HepG2 (cell line): ENCODE data around the gene CREG1. TPM values are rescaled to one million over a fixed set of nuclear protein-coding genes. Genes with fewer than 3 reads are reported as not detected.
"Not testable (repeated sequence)": the region's sequence is repeated elsewhere in the genome, so short reads cannot be mapped to it uniquely, and the experiment has no call there.

Experiments used
- ATAC-seq: fragments of 200-7000 bp; cut with Tn5 transposase; 3 replicates; pipeline ENCODE4 v1.9.1; 2020; ENCODE audit warnings: mild to moderate bottlenecking, moderate library complexity
- BruUV-seq: library from RNA; stranded (reverse); fragments of 400-500 nt; replicated peaks from 2 replicates; lab custom pipeline; 2021; lab: Mats Ljungman, UMichigan
- CTCF ChIA-PET: fragments of 300-600 bp; formaldehyde crosslinking; extraction: SDS; loops from one replicate; lab custom pipeline; 2021; ENCODE audit warnings: low total read pairs, inconsistent platforms, low intra/inter-chr PET ratio; lab: Yijun Ruan, JAX
- POLR2A ChIA-PET: fragments of 350-600 bp; sonication (Branson Sonifier 250); formaldehyde crosslinking; loops from one replicate; lab custom pipeline; 2020; ENCODE audit warnings: antibody characterized with exemption, inconsistent platforms; lab: Yijun Ruan, JAX
- DNase-seq: peaks from one replicate; pipeline ENCODE4 v3.0.0-alpha.2; 2015; ENCODE audit warnings: low spot score
- FAIRE-seq: peaks from 3 replicates; lab custom pipeline; 2011; peaks lifted over from hg19 to GRCh38; lab: Jason Lieb, UNC
- H2AFZ ChIP-seq: one replicate; pipeline ENCODE4 v1.6.1; 2011; ENCODE audit warnings: low read length, inconsistent platforms
- H3K27ac ChIP-seq: fragments of 300-600 bp; 3 replicates; pipeline ENCODE4 v1.8.0; 2011; ENCODE audit warnings: mixed run types, mild to moderate bottlenecking, mixed read lengths, low read length, inconsistent platforms; ENCODE audit not compliant: insufficient read depth; ENCODE audit errors: extremely low read length
- H3K27me3 ChIP-seq, 2 experiments: fragments of 200-600 bp in 1 of 2; 2 replicates in 1 of 2; 3 replicates in 1 of 2; pipeline versions ENCODE4 v1.6.0 to v1.8.0; 2011; ENCODE audit warnings: low read length in 2 of 2, mild to moderate bottlenecking in 2 of 2, moderate library complexity in 2 of 2, inconsistent platforms in 1 of 2; ENCODE audit not compliant: insufficient read depth in 2 of 2, control insufficient read depth in 1 of 2
- H3K36me3 ChIP-seq, 2 experiments: fragments of 200-600 bp in 1 of 2; replicated peaks in 1 of 2; 2 replicates in 1 of 2; 3 replicates in 1 of 2; pipeline versions ENCODE4 v1.5.1 to v1.8.0; 2011; ENCODE audit warnings: low read length in 2 of 2, inconsistent platforms in 1 of 2; ENCODE audit not compliant: insufficient read depth in 2 of 2, control insufficient read depth in 1 of 2
- H3K4me1 ChIP-seq: 2 replicates; pipeline ENCODE4 v1.5.1; 2012; ENCODE audit warnings: low read length, inconsistent platforms; ENCODE audit not compliant: insufficient read depth
- H3K4me2 ChIP-seq: 2 replicates; pipeline ENCODE4 v1.6.0; 2011; ENCODE audit warnings: low read depth, low read length, inconsistent platforms
- H3K4me3 ChIP-seq, 3 experiments: fragments of 200-600 bp in 1 of 3; sonication (generic), shearing (Covaris generic) in 1 of 3; replicated peaks in 1 of 3; 2 replicates each; pipeline ENCODE4 v1.5.1; 2011 to 2016; ENCODE audit warnings: low read length in 3 of 3, inconsistent platforms in 2 of 3, low read depth in 2 of 3, mild to moderate bottlenecking in 2 of 3, control low read depth in 1 of 3, mixed read lengths in 1 of 3; ENCODE audit not compliant: insufficient read depth in 1 of 3
- H3K79me2 ChIP-seq: one replicate; pipeline ENCODE4 v1.6.1; 2011; ENCODE audit warnings: low read length, inconsistent platforms; ENCODE audit not compliant: insufficient read depth
- H3K9ac ChIP-seq: 2 replicates; pipeline ENCODE4 v1.6.0; 2011; ENCODE audit warnings: mild to moderate bottlenecking, low read depth, low read length, inconsistent platforms; ENCODE audit not compliant: insufficient read depth
- H3K9me3 ChIP-seq: 2 replicates; pipeline ENCODE4 v1.5.1; 2012; ENCODE audit warnings: mild to moderate bottlenecking, low read length
- H4K20me1 ChIP-seq: 2 replicates; pipeline ENCODE4 v1.6.0; 2011; ENCODE audit warnings: inconsistent platforms, mild to moderate bottlenecking, low read length, moderate library complexity; ENCODE audit not compliant: insufficient read depth
- ETV6 ChIP-seq: sonication (generic); formaldehyde crosslinking; conservative IDR thresholded peaks from 2 replicates; pipeline ENCODE4 v1.4.0; 2020; ENCODE audit warnings: missing genetic modification reagents
- SMAD3 ChIP-seq: sonication (generic); formaldehyde crosslinking; IDR thresholded peaks from 2 replicates; pipeline ENCODE4 v1.4.0; 2020; ENCODE audit warnings: missing genetic modification reagents
- SNRNP70 ChIP-seq: fragments of 200-400 bp; formaldehyde crosslinking; IDR thresholded peaks from 2 replicates; pipeline ENCODE4 v1.6.1; 2017; ENCODE audit warnings: mild to moderate bottlenecking, low read depth, low read length, moderate library complexity
- SP5 ChIP-seq: IDR thresholded peaks from 2 replicates; pipeline ENCODE4 v1.6.1; 2016; ENCODE audit warnings: low read depth, borderline replicate concordance
- ZBTB20 ChIP-seq: sonication (generic); formaldehyde crosslinking; IDR thresholded peaks from 2 replicates; pipeline ENCODE4 v1.8.1; 2023; ENCODE audit warnings: missing genetic modification reagents, low read depth, mild to moderate bottlenecking, borderline replicate concordance
- ZNF292 ChIP-seq: sonication (generic); formaldehyde crosslinking; IDR thresholded peaks from 2 replicates; pipeline ENCODE4 v1.8.1; 2022; ENCODE audit warnings: mild to moderate bottlenecking, low read depth, missing genetic modification reagents, borderline replicate concordance
- ZNF326 ChIP-seq: sonication (generic); formaldehyde crosslinking; IDR thresholded peaks from 2 replicates; pipeline ENCODE4 v1.4.0; 2020; ENCODE audit warnings: missing genetic modification reagents, borderline replicate concordance
- ZNF512 ChIP-seq: sonication (generic); formaldehyde crosslinking; IDR thresholded peaks from 2 replicates; pipeline ENCODE4 v1.4.0; 2020; ENCODE audit warnings: mild to moderate bottlenecking, missing genetic modification reagents
- ZNF543 ChIP-seq: sonication (generic); formaldehyde crosslinking; IDR thresholded peaks from 2 replicates; pipeline ENCODE4 v1.4.0; 2020; ENCODE audit warnings: mild to moderate bottlenecking, missing genetic modification reagents
- ZNF589 ChIP-seq: sonication (generic); formaldehyde crosslinking; conservative IDR thresholded peaks from 2 replicates; pipeline ENCODE4 v1.8.0; 2022; ENCODE audit warnings: mild to moderate bottlenecking, moderate library complexity, missing genetic modification reagents
- WGBS: methylation state at CpG from one replicate; pipeline ENCODE4 v1.1.6; 2017; ENCODE audit warnings: low lambda C conversion rate; 5-methylcytosine and 5-hydroxymethylcytosine counted together
- in situ Hi-C: cut with HindIII; loops from 2 replicates; pipeline ENCODE4 v1.10.0; 2017; ENCODE audit warnings: low pct_unique_long_range_greater_than_20kb; ENCODE audit not compliant: extremely low pct_ligation_motif_present
- intact Hi-C: fragments of 100-400 bp; cut with micrococcal nuclease; formaldehyde crosslinking; loops from one replicate; pipeline ENCODE4 v1.10.0; 2022; ENCODE audit not compliant: unreplicated experiment
- polyA plus RNA-seq, 8 experiments: library from polyadenylated mRNA; depleted of rRNA in 3 of 8; stranded (reverse) in 7 of 8; unstranded in 1 of 8; fragments of >200 nt; fragmentation: Illumina TruSeq in 4 of 8; extraction: Trizol in 4 of 8; gene quantifications; 2 replicates each; pipeline versions ENCODE4 v1.2.1 to v1.2.3, GENCODE V29; 2011 to 2016; ENCODE audit warnings: low read depth in 4 of 8, missing spikeins in 1 of 8, mixed read lengths in 1 of 8; ENCODE audit not compliant: insufficient read depth in 1 of 8
- total RNA-seq, 5 experiments: library from RNA; depleted of rRNA; stranded (reverse); fragments of >200 nt; fragmentation: Illumina TruSeq; extraction: Trizol; gene quantifications; 2 replicates each; pipeline ENCODE4 v1.2.3, GENCODE V29; 2016; ENCODE audit warnings: low read depth in 1 of 5
- TF ChIP-seq, protein P1 (sequence below): sonication (generic); formaldehyde crosslinking; IDR thresholded peaks from 2 replicates; pipeline ENCODE4 v1.8.0; 2022; ENCODE audit warnings: missing genetic modification reagents, mild to moderate bottlenecking, moderate library complexity, borderline replicate concordance
- TF ChIP-seq, protein P2 (sequence below): sonication (generic); formaldehyde crosslinking; IDR thresholded peaks from 2 replicates; pipeline ENCODE4 v1.5.0; 2020; ENCODE audit warnings: missing genetic modification reagents
- TF ChIP-seq, protein P3 (sequence below): IDR thresholded peaks from 2 replicates; pipeline ENCODE4 v1.6.1; 2016; ENCODE audit warnings: missing compliant biosample characterization, missing genetic modification reagents, borderline replicate concordance

The CREG1 gene
- total and polyA plus RNA-seq, 2 of the 13 experiments (the other 11 are each of a cell fraction or from before 2014, with no cell fraction given) = 31.3 to 33.5 TPM

- Histone ChIP-seq H3K4me1 (0 out of 2 replicates have a peak, but pooled peaks cover 6% of the 10 kb centered on the region), H4K20me1 (no peaks in the 10 kb centered on the region), H3K4me2 (no peak overlapping the region), H2AFZ (no peak overlapping the region), H3K9me3 (no peaks in the 10 kb centered on the region), H3K9ac (no peak overlapping the region), H3K4me3 (no peak overlapping the region), H3K36me3 (no peaks in the 10 kb centered on the region), H3K27me3 (no peaks in the 10 kb centered on the region), H3K27ac (no peak overlapping the region), H3K79me2 (no peaks in the 10 kb centered on the region)
- FAIRE-seq (no peak), DNase-seq (no peak), ATAC-seq (no peak)
- TF ChIP-seq ZBTB20 (CRISPR knock-in tag) (no peak), ZNF512 (CRISPR knock-in tag) (no peak), SMAD3 (CRISPR knock-in tag) (no peak), ZNF589 (no peak), ZNF326 (CRISPR knock-in tag) (no peak), ETV6 (no peak), SP5 (CRISPR knock-in tag) (no peak), SNRNP70 (no peak), ZNF292 (CRISPR knock-in tag) (no peak), ZNF543 (CRISPR knock-in tag) (no peak)
- TF ChIP-seq, protein P1, sequence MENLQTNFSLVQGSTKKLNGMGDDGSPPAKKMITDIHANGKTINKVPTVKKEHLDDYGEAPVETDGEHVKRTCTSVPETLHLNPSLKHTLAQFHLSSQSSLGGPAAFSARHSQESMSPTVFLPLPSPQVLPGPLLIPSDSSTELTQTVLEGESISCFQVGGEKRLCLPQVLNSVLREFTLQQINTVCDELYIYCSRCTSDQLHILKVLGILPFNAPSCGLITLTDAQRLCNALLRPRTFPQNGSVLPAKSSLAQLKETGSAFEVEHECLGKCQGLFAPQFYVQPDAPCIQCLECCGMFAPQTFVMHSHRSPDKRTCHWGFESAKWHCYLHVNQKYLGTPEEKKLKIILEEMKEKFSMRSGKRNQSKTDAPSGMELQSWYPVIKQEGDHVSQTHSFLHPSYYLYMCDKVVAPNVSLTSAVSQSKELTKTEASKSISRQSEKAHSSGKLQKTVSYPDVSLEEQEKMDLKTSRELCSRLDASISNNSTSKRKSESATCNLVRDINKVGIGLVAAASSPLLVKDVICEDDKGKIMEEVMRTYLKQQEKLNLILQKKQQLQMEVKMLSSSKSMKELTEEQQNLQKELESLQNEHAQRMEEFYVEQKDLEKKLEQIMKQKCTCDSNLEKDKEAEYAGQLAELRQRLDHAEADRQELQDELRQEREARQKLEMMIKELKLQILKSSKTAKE (CRISPR knock-in tag) = no peak
- TF ChIP-seq, protein P2, sequence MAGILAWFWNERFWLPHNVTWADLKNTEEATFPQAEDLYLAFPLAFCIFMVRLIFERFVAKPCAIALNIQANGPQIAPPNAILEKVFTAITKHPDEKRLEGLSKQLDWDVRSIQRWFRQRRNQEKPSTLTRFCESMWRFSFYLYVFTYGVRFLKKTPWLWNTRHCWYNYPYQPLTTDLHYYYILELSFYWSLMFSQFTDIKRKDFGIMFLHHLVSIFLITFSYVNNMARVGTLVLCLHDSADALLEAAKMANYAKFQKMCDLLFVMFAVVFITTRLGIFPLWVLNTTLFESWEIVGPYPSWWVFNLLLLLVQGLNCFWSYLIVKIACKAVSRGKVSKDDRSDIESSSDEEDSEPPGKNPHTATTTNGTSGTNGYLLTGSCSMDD (CRISPR knock-in tag) = no peak
- TF ChIP-seq, protein P3, sequence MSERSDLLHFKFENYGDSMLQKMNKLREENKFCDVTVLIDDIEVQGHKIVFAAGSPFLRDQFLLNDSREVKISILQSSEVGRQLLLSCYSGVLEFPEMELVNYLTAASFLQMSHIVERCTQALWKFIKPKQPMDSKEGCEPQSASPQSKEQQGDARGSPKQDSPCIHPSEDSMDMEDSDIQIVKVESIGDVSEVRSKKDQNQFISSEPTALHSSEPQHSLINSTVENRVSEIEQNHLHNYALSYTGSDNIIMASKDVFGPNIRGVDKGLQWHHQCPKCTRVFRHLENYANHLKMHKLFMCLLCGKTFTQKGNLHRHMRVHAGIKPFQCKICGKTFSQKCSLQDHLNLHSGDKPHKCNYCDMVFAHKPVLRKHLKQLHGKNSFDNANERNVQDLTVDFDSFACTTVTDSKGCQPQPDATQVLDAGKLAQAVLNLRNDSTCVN (CRISPR knock-in tag) = no peak
- in situ Hi-C loops = no loop called here
- BruUV-seq = no TSS peak
- CTCF ChIA-PET = no interaction called here
- POLR2A ChIA-PET = no interaction called here
- 0% methylated on average over 2 of the region's 2 CpGs for WGBS
- intact Hi-C loops = no loop called here
Observed at GRCh38 chr1:167573035-167573434, 19.5 kb upstream of the CREG1 start.

GRCh38 chr1:167570712-167571111, 17.1 kb upstream of the CREG1 start:
- POLR2A ChIA-PET, H3K9ac ChIP-seq, H3K27me3 ChIP-seq, H3K79me2 ChIP-seq, BruUV-seq, CTCF ChIA-PET, FAIRE-seq, ATAC-seq, in situ Hi-C loops, H4K20me1 ChIP-seq, DNase-seq, H3K4me2 ChIP-seq, H3K36me3 ChIP-seq, H2AFZ ChIP-seq, intact Hi-C loops, H3K9me3 ChIP-seq, H3K4me3 ChIP-seq, H3K4me1 ChIP-seq, H3K27ac ChIP-seq: not testable (repeated sequence)
- 21% methylated on average over 6 of the region's 6 CpGs for WGBS
